ENCODE results near the gene APCDD1L. TPM values are rescaled to one million over a fixed set of nuclear protein-coding genes. Genes with fewer than 3 reads are reported as not detected.

The APCDD1L gene
- total and polyA plus RNA-seq, 4 donors, result 0.02 to 0.74 (median 0.31) TPM

DNA sequence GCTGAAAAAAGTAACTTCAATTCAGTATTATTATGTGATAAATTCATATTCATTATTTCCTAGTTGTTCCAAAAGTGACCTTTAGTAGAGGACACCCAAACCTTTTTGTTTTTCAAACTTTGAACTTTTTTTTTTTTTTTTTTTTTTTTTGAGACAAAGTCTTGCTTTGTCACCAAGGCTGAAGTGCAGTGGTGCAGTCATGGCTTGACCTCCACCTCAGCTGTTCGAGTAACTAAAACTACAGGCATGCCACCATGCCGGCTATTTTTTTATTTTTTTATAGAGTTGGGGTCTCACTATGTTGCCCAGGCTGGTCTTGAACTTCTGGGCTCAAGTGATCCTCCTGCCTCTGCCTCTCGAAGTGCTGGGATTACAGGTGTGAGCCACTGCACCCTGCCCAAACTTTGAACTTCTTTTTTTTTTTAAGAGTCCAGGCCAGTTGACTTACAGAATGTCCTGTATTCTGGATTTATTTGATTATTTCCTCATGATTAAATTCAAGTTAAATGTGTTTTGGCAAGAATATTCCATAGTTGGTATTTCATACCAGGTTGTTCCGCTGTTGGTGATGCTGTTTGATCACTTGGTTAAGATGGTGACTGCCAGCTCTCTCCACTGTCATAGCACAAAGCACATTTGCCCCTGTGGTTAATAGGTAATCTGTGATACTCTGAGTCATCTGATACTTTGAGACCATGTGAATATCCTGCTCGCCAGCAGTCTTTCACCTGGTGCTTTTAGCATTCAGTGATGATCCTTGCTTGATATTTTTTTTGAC is 78.1 kb downstream of the APCDD1L start:
- Histone ChIP-seq H3K9ac (ENCODE audit: insufficient read depth in 1 of 2, low read length in 2 of 2) (no peak overlapping the region), H3K9me3 (ENCODE audit: control insufficient read depth in 4 of 4, insufficient read depth in 3 of 4, low read length in 3 of 4) (no peaks in the 10 kb centered on the region), H3K4me3 (no peak overlapping the region), H3K36me3 (ENCODE audit: control insufficient read depth in 4 of 4, insufficient read depth in 4 of 4, low read length in 4 of 4) (peaks cover 0 to 6% (median 2%) of the 10 kb centered on the region in 4 donors), H3K27me3 (ENCODE audit: control insufficient read depth in 3 of 3, insufficient read depth in 3 of 3, low read length in 2 of 3) (no peaks in the 10 kb centered on the region), H3K4me1 (ENCODE audit: control insufficient read depth in 5 of 5, insufficient read depth in 5 of 5, low read length in 5 of 5) (peaks cover 0 to 19% (median 3%) of the 10 kb centered on the region in 5 donors), H3K27ac (ENCODE audit: low read depth in 1 of 2, low read length in 1 of 2) (no peak overlapping the region)
- WGBS, 2 donors, result 93 to 96% methylated on average over 5 of the region's 5 CpGs
- TF ChIP-seq, protein P1, sequence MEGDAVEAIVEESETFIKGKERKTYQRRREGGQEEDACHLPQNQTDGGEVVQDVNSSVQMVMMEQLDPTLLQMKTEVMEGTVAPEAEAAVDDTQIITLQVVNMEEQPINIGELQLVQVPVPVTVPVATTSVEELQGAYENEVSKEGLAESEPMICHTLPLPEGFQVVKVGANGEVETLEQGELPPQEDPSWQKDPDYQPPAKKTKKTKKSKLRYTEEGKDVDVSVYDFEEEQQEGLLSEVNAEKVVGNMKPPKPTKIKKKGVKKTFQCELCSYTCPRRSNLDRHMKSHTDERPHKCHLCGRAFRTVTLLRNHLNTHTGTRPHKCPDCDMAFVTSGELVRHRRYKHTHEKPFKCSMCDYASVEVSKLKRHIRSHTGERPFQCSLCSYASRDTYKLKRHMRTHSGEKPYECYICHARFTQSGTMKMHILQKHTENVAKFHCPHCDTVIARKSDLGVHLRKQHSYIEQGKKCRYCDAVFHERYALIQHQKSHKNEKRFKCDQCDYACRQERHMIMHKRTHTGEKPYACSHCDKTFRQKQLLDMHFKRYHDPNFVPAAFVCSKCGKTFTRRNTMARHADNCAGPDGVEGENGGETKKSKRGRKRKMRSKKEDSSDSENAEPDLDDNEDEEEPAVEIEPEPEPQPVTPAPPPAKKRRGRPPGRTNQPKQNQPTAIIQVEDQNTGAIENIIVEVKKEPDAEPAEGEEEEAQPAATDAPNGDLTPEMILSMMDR (IDR thresholded peaks at IDR 0.05; ENCODE audit: control extremely low read depth, extremely low read depth), result no peak
- DNase-seq, result no peak
- no peak for ATAC-seq (ENCODE audit: insufficient read depth, low FRiP score)

- peaks cover 0 to 6% (median 1%) of the 10 kb centered on the region in 4 donors for H3K36me3 ChIP-seq (ENCODE audit: control insufficient read depth in 4 of 4, insufficient read depth in 4 of 4, low read length in 4 of 4)
- H3K4me1 ChIP-seq (ENCODE audit: control insufficient read depth in 5 of 5, insufficient read depth in 5 of 5, low read length in 5 of 5), result peaks cover 0 to 24% (median 3%) of the 10 kb centered on the region in 5 donors
Observed at GRCh38 chr20:58435237-58435636, 80.0 kb downstream of the APCDD1L start.

GRCh38 chr20:58434326-58434725 is 80.9 kb downstream of the APCDD1L start:
- DNase-seq (no peak), ATAC-seq (ENCODE audit: insufficient read depth, low FRiP score) (no peak)
- Histone ChIP-seq H3K9me3 (ENCODE audit: control insufficient read depth in 4 of 4, insufficient read depth in 3 of 4, low read length in 3 of 4) (no peaks in the 10 kb centered on the region), H3K4me3 (no peak overlapping the region), H3K36me3 (ENCODE audit: control insufficient read depth in 4 of 4, insufficient read depth in 4 of 4, low read length in 4 of 4) (peaks cover 0 to 6% (median 2%) of the 10 kb centered on the region in 4 donors), H3K9ac (ENCODE audit: insufficient read depth in 1 of 2, low read length in 2 of 2) (no peak overlapping the region), H3K27me3 (ENCODE audit: control insufficient read depth in 3 of 3, insufficient read depth in 3 of 3, low read length in 2 of 3) (no peaks in the 10 kb centered on the region), H3K4me1 (ENCODE audit: control insufficient read depth in 5 of 5, insufficient read depth in 5 of 5, low read length in 5 of 5) (peaks cover 0 to 21% (median 3%) of the 10 kb centered on the region in 5 donors), H3K27ac (ENCODE audit: low read depth in 1 of 2, low read length in 1 of 2) (no peak overlapping the region)
- TF ChIP-seq, protein P1 (IDR thresholded peaks at IDR 0.05; ENCODE audit: control extremely low read depth, extremely low read depth), result no peak
- WGBS, 2 donors, result 90 to 92% methylated on average over 5 of the region's 5 CpGs

More at GRCh38 chr20:58435237-58435636, 80.0 kb downstream of the APCDD1L start:
- Histone ChIP-seq H3K9me3 (ENCODE audit: control insufficient read depth in 4 of 4, insufficient read depth in 3 of 4, low read length in 3 of 4) (no peaks in the 10 kb centered on the region), H3K27me3 (ENCODE audit: control insufficient read depth in 3 of 3, insufficient read depth in 3 of 3, low read length in 2 of 3) (no peaks in the 10 kb centered on the region), H3K27ac (ENCODE audit: low read depth in 1 of 2, low read length in 1 of 2) (no peak overlapping the region), H3K4me3 (no peak overlapping the region), H3K9ac (ENCODE audit: insufficient read depth in 1 of 2, low read length in 2 of 2) (no peak overlapping the region)
- WGBS, 2 donors, result 93% methylated on average over 6 of the region's 6 CpGs
- TF ChIP-seq, protein P1 (IDR thresholded peaks at IDR 0.05; ENCODE audit: control extremely low read depth, extremely low read depth), result no peak
- DNase-seq (no peak), ATAC-seq (ENCODE audit: insufficient read depth, low FRiP score) (no peak)

Data from lung (tissue), 12 donors.